ENCODE results near the gene TBX15.

Gene TBX15

DNA sequence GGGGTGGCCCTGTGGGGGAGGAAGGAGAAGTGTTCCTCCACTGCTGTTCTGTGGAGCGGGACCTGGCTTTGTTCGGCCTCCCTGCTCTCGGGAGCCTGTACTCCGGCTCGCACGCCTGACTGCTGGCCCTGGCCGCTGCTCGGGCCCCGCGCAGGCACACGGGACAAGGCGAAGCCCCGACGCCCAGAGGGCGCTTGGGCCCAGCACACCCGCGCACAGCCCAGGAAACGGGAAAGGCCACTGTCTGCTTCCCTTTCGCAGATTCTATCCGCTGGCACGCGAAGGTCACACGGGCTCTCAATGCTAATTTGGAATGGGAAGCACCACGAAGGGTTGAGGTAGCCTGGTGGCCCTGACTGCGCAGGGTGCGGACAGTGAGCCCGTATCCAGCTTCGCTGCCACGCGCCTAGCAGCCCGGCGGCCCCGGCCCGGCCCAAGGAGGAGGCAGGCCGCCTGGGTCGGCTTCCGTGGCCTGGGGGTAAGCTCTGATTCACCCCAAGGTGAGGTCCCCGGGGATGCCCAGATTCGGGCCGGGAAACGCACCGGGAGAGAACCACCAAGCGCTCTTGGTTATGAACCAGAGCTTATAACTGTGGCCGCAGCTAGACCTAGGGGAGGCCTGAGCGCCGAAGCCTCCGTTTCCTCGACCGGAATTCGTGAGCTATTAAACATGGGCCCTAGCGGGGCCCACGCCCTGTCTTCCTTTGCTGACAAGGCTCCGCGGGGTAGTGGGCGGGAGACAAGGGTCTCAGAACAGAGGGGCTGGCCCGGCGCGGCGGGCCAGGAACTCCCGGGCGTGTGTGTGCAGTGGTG, 19.7 kb upstream of the TBX15 start:
- Histone ChIP-seq H3K9ac (ENCODE audit: low read length) (no peak overlapping the region), H3K27me3 (ENCODE audit: low read depth, low read length) (no peaks in the 10 kb centered on the region), H3K79me2 (ENCODE audit: low read length) (no peaks in the 10 kb centered on the region), H3K4me3 (ENCODE audit: low read length) (no peak overlapping the region), H3K4me1 (ENCODE audit: low read length) (no peaks in the 10 kb centered on the region), H3K36me3 (replicated peaks; ENCODE audit: low read depth, low read length) (no peaks in the 10 kb centered on the region), H4K20me1 (ENCODE audit: insufficient read depth, low read length) (no peaks in the 10 kb centered on the region), H3K27ac (ENCODE audit: low read length) (no peak overlapping the region), H3K9me3 (ENCODE audit: insufficient read depth, low read length) (no peaks in the 10 kb centered on the region), H2AFZ (ENCODE audit: low read depth, low read length) (no peak overlapping the region), H3K4me2 (ENCODE audit: low read length) (no peak overlapping the region)
- TF ChIP-seq, protein P1, sequence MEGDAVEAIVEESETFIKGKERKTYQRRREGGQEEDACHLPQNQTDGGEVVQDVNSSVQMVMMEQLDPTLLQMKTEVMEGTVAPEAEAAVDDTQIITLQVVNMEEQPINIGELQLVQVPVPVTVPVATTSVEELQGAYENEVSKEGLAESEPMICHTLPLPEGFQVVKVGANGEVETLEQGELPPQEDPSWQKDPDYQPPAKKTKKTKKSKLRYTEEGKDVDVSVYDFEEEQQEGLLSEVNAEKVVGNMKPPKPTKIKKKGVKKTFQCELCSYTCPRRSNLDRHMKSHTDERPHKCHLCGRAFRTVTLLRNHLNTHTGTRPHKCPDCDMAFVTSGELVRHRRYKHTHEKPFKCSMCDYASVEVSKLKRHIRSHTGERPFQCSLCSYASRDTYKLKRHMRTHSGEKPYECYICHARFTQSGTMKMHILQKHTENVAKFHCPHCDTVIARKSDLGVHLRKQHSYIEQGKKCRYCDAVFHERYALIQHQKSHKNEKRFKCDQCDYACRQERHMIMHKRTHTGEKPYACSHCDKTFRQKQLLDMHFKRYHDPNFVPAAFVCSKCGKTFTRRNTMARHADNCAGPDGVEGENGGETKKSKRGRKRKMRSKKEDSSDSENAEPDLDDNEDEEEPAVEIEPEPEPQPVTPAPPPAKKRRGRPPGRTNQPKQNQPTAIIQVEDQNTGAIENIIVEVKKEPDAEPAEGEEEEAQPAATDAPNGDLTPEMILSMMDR (IDR thresholded peaks at IDR 0.05; ENCODE audit: low read depth, low read length), result no peak
- TF ChIP-seq EZH2phosphoT487 (IDR thresholded peaks at IDR 0.05; ENCODE audit: low read depth), result no peak

DNA sequence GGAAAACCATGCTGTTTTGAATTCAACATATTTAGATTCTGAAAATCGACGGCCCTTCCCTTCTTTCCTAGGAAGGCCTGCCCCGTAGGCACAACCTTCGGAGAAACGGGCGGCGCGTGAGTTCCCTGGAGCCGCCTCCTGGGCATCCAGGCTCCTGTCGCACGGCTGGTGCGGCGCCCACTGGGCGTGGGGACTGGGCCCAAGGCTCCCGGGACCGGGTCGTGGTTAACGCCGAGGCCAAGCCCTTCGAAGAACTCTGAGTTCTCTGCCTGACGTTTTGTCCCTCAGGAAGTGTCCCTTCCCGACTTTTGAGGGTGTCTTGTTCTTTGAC, 19.2 kb upstream of the TBX15 start:
- Histone ChIP-seq H2AFZ (ENCODE audit: low read depth, low read length) (no peak overlapping the region), H3K27ac (ENCODE audit: low read length) (no peak overlapping the region), H3K9me3 (ENCODE audit: insufficient read depth, low read length) (no peaks in the 10 kb centered on the region), H4K20me1 (ENCODE audit: insufficient read depth, low read length) (no peaks in the 10 kb centered on the region), H3K4me2 (ENCODE audit: low read length) (no peak overlapping the region), H3K9ac (ENCODE audit: low read length) (no peak overlapping the region), H3K27me3 (ENCODE audit: low read depth, low read length) (no peaks in the 10 kb centered on the region), H3K36me3 (replicated peaks; ENCODE audit: low read depth, low read length) (no peaks in the 10 kb centered on the region), H3K79me2 (ENCODE audit: low read length) (no peaks in the 10 kb centered on the region), H3K4me1 (ENCODE audit: low read length) (no peaks in the 10 kb centered on the region), H3K4me3 (ENCODE audit: low read length) (no peak overlapping the region)
- TF ChIP-seq, protein P1 (IDR thresholded peaks at IDR 0.05; ENCODE audit: low read depth, low read length), result no peak
- no peak for TF ChIP-seq EZH2phosphoT487 (IDR thresholded peaks at IDR 0.05; ENCODE audit: low read depth)

DNA sequence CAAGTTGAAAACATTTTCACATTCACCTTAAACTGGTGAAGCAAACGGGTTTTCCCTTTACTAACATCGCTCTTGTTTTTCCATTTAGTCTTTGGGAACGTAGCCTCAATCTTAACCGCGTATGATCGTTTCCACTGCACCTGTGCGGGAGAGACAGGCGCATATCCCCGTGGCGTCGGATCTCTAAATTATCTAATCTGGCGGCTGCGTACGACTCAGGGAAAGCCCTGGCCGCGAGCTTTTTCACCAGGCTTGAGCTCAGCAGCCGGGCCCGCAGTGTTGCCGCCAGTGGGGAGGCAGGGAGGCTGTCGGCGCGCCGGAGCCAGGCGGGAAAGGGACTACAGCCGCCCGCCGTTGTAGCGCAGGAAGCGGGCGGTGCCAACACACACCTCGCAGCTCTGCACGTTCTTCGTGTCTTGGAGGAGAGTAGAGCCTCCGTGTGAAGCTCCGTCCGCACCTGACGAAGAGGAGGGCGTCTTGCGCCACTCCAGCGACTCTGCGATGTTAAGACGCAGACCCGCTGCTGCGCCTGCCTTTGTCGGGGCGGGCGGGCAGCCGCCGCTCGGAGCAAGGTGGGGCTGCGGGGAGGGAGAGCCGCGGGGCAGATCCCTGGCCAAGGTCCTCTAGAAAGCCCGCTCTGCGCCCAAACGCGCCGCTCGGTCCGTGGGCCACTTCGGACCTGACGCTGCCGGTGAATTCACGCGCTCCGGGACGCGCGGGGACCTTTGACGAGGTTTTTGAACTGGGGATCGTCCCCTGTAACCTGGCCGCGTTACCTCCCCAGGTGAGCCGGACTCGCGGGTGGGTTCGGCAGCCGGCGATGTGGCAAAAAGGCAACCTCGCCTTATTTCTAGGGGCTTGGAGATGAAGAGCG, 18.5 kb upstream of the TBX15 start:
- Histone ChIP-seq H3K79me2 (ENCODE audit: low read length) (no peaks in the 10 kb centered on the region), H4K20me1 (ENCODE audit: insufficient read depth, low read length) (no peaks in the 10 kb centered on the region), H3K4me2 (ENCODE audit: low read length) (no peak overlapping the region), H3K27ac (ENCODE audit: low read length) (no peak overlapping the region), H3K9me3 (ENCODE audit: insufficient read depth, low read length) (no peaks in the 10 kb centered on the region), H3K9ac (ENCODE audit: low read length) (no peak overlapping the region), H3K36me3 (replicated peaks; ENCODE audit: low read depth, low read length) (no peaks in the 10 kb centered on the region), H2AFZ (ENCODE audit: low read depth, low read length) (no peak overlapping the region), H3K4me1 (ENCODE audit: low read length) (no peaks in the 10 kb centered on the region), H3K27me3 (ENCODE audit: low read depth, low read length) (no peaks in the 10 kb centered on the region), H3K4me3 (ENCODE audit: low read length) (no peak overlapping the region)
- TF ChIP-seq, protein P1 (IDR thresholded peaks at IDR 0.05; ENCODE audit: low read depth, low read length), result no peak

DNA sequence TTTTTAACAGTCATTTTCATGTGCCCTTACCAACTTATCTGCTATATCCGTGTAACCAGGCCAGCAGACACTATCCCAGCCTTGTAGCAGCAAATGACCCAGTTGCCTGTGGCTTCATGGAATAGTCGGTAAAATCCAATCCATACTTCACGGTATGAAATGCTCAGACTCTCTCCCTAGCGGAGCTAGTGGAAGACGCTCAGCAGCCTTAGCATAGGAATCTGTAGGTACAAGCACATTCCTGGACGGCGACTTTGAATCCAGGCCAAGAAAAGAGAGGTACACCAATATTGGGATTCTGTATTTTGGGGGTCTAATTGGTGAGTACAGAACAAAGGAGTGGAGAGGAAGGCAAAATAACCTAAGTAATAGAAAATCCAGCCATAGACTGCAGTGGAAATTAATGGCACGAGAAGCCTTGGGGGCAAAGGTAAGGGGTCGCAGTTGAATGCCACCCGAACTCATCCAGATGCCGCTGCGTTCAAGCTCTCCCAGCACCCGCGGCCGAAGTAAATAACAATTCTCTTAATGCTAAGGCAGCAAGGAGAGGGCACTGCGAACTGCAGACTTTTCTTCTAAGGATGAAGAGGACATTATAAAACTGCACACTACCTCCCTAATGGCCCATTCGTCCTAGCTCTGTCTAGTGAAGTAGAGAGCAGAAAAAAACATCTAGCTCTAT, 17.7 kb upstream of the TBX15 start:
- Histone ChIP-seq H4K20me1 (ENCODE audit: insufficient read depth, low read length) (no peaks in the 10 kb centered on the region), H3K27ac (ENCODE audit: low read length) (no peak overlapping the region), H2AFZ (ENCODE audit: low read depth, low read length) (no peak overlapping the region), H3K36me3 (replicated peaks; ENCODE audit: low read depth, low read length) (no peaks in the 10 kb centered on the region), H3K27me3 (ENCODE audit: low read depth, low read length) (no peaks in the 10 kb centered on the region), H3K4me3 (ENCODE audit: low read length) (no peak overlapping the region), H3K79me2 (ENCODE audit: low read length) (no peaks in the 10 kb centered on the region), H3K9ac (ENCODE audit: low read length) (no peak overlapping the region), H3K9me3 (ENCODE audit: insufficient read depth, low read length) (no peaks in the 10 kb centered on the region), H3K4me2 (ENCODE audit: low read length) (no peak overlapping the region), H3K4me1 (ENCODE audit: low read length) (no peaks in the 10 kb centered on the region)
- no peak for TF ChIP-seq EZH2phosphoT487 (IDR thresholded peaks at IDR 0.05; ENCODE audit: low read depth)
- TF ChIP-seq, protein P1 (IDR thresholded peaks at IDR 0.05; ENCODE audit: low read depth, low read length), result no peak

Data from OCI-LY3 (cell line).